HG03432 (cell line): ENCODE measurements around the gene EYA2.

Source experiments
- ATAC-seq: cut with Tn5 transposase; IDR thresholded peaks from one replicate; pipeline ENCODE4 v1.9.1; 2021; ENCODE audit warnings: mild to moderate bottlenecking, moderate library complexity; ENCODE audit not compliant: unreplicated experiment

The EYA2 gene

GRCh38 chr20:47099825-47100441 lies 205.3 kb downstream of the EYA2 start:
- ATAC-seq: no peak

GRCh38 chr20:47102629-47103028 lies 208.0 kb downstream of the EYA2 start:
- ATAC-seq: no peak

- ATAC-seq: no peak
Measured at GRCh38 chr20:47106786-47107185, 212.1 kb downstream of the EYA2 start.

GRCh38 chr20:47108994-47109393 lies 214.4 kb downstream of the EYA2 start:
- ATAC-seq: no peak

GRCh38 chr20:47110819-47111218 lies 216.2 kb downstream of the EYA2 start:
- ATAC-seq: no peak

- ATAC-seq: no peak
Measured at GRCh38 chr20:47111576-47111975, 216.9 kb downstream of the EYA2 start.

GRCh38 chr20:47113362-47114109 lies 218.9 kb downstream of the EYA2 start:
- ATAC-seq: no peak

- no peak for ATAC-seq
Measured at GRCh38 chr20:47115694-47116093, 221.1 kb downstream of the EYA2 start.

- ATAC-seq: no peak
Measured at GRCh38 chr20:47117371-47117770, 222.7 kb downstream of the EYA2 start.

GRCh38 chr20:47117773-47118172 lies 223.1 kb downstream of the EYA2 start:
- ATAC-seq: no peak

GRCh38 chr20:47118206-47118605 lies 223.6 kb downstream of the EYA2 start:
- ATAC-seq: no peak

GRCh38 chr20:47118641-47119040 lies 224.0 kb downstream of the EYA2 start:
- ATAC-seq: no peak

GRCh38 chr20:47120346-47120936 lies 225.8 kb downstream of the EYA2 start:
- ATAC-seq: no peak

- ATAC-seq: no peak
Measured at GRCh38 chr20:47122560-47122959, 227.9 kb downstream of the EYA2 start.

- ATAC-seq: no peak
Measured at GRCh38 chr20:47124181-47124717, 229.6 kb downstream of the EYA2 start.

- ATAC-seq: no peak
Measured at GRCh38 chr20:47125508-47125757, 230.8 kb downstream of the EYA2 start.

GRCh38 chr20:47125758-47126591 lies 231.3 kb downstream of the EYA2 start:
- ATAC-seq: no peak

GRCh38 chr20:47126709-47127108 lies 232.1 kb downstream of the EYA2 start:
- no peak for ATAC-seq

GRCh38 chr20:47127546-47127945 lies 232.9 kb downstream of the EYA2 start:
- no peak for ATAC-seq

GRCh38 chr20:47127999-47128398 lies 233.4 kb downstream of the EYA2 start:
- ATAC-seq: no peak

- ATAC-seq: no peak
Measured at GRCh38 chr20:47129306-47129705, 234.7 kb downstream of the EYA2 start.
